A172 (cell line): Measurements from ENCODE around the gene URB1. TPM values are rescaled to one million over a fixed set of nuclear protein-coding genes. Genes with fewer than 3 reads are reported as not detected.
A peak's percentile ranks its signal among the peaks of the same experiment; 100 is the strongest.

Experiments
- DNase-seq: peaks from one replicate; pipeline ENCODE4 v3.0.0-alpha.2; 2015; ENCODE audit warnings: low spot score
- total RNA-seq: library from RNA; depleted of rRNA; stranded (reverse); fragments of >200 nt; shearing (Covaris generic); gene quantifications from 2 replicates; pipeline ENCODE4 v1.2.3, GENCODE V29; 2014

Gene URB1
- total RNA-seq, 1 experiment from 2014 or later, result 20.9 TPM

DNA sequence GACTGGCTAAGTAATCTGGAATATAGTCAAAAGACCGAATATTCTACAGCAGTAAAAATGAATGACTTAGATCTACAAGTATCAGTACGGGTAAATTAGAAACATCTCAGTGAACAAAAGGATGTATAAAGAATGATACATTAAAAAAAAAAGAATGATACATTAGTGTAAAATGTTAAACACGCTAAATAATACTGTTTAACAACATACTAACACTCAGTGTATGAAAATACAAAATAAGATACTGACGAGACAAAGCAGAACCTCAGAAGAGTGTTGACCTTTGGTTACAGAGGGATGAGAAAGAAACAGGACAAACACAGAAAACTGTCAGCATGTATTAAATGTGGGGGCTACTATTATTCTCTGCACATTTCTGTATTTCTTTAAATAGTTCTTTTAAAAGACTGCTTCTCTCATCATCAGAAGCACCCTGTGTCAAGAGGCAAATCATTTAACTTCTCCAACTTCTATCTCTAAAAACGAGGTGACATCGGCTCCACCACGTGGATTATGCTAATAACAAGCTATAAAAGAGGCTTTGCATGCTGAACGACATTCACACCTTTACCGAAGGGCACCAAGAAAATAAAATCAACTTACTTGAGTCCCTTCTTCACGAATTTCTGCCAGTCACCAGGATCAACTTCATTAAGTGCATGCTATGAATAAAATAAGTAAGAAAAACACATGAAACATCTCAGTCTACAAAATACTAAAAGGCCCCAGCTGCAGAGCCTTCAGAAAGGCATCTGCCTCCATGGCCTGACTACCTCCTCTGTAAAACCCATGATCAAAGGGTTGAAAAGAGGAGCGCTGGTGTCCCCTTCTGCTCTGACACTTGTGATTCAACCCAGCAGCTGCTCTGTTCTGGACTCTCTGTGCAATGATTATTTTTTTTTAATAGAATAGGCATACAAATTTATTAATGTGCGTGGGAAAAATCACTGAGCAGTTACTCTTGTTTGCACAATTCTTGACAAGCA lies 51.7 kb downstream of the URB1 start:
- DNase-seq, result no peak

DNA sequence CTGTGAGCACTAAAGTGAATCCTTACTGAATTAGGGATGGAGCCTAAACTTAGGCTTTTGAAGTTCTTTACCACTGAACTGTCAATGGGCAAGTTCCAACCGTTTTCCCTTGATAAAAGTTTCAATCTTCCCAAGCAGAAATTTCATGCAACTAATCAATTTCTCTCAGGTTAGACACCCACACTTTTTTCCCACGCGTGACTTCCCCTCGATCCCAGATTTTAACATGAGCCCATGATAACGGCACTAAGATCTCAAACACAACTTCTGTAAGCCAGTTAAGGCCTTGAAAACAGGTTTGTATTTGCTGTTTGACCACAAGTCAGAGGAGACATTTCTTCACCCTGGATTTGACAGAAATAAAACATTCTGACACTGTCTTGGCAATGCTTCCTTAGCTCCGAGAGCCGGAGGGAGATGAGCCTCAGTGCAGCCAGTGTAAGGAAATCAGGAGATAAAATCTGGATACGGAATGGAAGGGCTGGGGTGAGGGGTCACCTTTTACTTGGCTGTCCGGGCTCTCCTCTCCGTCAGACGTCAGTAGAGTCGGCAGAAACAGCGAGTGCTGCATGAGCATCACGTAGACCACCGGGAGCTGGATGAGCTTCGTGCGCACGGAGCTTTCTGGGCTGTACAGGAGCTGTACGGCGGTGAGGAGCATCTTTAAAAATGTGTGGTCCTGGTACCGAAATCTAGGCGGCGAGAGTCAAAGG lies 54.4 kb downstream of the URB1 start:
- no peak for DNase-seq

DNA sequence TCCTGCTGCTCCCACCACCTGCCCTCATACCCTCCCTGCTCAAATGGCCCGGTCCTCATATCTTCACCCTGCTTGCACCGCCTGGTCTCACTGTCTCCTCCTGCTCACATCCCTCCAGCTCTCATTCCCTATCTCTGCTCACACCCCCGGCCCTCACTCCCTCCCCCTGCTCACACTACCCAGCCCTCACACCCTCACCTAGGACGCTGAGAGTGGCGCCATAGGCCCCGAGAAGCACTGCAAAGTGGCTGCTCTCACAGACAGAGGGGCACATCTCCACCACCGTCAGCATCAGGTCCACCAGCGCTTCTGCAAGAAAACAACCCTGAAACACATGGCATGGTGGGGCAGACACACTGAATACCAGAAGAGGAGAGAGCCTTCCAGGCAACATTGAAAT lies 55.6 kb downstream of the URB1 start:
- DNase-seq, result no peak

DNA sequence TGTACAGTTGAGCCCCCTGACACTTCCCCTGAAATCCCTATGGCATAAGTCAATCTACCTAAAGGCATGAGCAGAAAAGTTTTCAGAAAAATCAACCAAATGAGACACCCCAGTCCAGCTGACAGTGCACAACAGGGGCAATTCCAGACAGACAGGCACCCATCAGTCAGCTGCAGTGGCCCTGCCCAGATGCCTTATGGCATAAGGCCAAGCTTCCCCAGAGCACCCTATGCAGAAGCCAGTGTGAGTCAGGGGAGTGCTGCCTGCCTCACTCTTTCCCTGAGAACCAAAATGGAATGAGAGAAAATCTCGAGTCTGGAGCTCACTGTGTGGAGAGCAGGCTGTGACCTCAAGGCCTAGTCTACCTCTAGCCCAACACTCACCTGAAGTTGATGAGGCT lies 56.1 kb downstream of the URB1 start:
- peak; percentile 47 for DNase-seq

DNA sequence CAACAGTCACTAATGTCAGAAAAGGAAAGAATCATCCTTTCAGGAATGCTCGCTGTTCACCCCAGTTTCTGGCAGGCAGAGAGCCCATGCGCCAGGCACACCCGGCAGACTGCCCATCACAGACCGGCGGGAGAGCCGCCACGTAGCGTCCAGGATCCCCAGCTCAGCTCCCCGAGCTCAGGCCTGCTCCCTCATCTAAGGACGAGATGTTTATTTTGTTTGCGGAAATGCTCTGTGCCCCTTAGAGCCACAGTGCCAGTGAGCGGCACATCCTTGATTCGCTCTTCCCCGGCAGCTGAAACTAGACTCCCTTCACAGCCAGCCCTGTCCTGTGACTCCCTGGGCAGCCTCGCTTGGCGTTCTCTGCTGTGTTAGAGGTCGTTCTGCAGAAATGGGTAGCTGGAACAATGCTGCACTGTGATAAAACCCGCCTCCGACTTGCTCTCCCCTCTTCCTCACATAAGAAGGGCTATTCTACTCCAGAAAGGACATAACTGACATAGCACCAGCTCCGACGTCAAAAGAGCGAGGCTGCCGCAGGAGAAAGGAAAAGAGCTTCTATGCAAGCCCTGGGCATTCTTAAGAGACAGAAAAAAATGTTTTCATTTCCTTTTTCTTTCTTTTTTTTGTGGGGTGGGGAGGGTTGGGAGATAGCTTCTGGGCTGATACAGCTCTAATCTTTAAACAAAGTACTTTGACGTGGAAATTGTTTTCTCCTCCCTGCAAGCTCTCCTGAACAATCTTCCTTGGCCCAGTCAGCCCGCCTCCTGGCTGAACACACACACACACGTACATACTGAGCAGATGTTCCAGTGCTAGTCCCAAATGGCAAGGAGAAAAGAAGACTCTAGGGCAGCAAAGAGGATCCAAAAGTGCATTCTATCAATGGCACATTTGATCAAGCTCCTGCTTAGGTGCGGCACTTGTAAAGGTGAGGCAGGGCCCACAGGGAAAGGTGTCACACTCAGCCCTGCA lies 56.9 kb downstream of the URB1 start:
- no peak for DNase-seq

DNA sequence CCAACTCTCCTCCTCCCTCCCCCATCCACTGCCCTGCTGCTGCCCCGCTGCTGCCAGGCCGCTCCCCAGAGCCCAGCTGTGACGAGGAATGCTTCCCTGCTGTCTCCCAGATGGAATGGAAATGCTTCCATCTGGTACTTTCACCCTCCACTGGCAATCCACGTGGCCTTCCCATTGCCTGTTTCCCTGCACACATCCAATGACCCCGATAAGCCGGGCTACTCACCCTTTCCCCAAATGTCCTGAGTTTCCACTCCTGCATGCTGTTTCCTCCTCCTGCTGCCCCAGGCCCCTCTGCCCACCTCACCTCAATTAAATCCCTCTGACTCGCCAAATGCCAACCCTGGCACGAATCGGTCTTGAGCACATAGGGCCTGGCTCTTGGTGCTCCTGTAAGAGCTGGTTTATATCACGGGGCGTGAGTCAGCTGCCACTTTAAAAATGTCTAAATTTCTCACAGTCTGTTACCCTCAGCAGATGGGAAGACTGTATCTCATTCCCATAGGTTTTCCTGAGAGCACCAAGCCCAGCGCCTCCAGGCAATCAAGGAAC lies 57.8 kb downstream of the URB1 start:
- no peak for DNase-seq

DNA sequence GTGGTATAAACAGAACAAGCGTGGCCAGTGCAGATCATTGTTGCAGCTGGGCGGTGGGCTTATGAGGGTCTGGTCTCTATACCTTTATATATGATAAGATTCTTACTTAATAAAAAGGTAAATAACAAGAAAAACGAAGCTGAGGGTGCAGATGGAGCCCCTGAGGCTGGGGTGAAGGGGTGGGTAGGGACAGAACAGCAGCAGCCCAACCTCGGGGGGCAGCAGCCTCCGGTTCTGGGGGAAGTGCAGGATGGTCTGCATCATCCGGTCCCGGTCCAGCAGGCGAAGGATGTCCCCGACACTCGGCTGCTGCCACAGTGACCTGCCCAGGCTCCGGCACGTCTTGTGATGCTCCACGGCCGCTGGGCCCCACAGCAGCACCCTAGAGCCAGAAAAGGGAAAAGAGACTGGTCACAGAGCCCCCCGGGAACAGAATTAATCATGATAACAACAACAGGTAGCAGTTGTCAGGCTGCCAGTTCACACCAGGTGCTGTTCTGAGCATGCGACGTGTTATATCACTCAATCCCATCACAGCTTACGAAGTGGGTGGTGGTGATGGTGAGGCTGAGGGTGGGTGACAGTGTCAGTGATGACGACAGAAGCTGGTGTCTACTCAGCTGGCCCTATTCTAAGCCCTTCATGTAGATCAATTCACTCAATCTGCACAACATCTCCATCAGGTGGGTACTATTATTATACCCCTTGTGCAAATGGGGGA lies 58.7 kb downstream of the URB1 start:
- DNase-seq, result no peak

DNA sequence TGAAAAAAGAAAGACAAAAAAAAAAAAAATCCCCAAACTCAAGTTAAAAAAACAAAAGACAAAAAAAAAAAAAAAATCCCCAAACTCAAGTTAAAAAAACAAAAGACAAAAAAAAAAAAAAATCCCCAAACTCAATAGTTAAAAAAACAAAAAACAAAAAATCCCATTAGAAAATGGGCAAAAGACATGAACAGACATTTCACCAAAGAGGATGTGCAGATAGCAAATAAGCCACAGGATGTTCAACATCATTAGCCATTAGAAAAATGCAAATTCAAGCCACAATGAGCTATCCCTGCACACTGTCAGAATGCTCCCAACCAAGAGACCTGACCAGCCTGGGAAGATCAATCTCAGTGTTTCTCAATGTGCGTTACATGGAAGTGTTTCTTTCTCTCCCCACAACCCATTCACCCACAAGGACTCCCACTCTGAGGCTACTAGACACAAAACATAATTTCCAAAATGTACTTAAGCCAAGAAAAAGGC lies 60.3 kb downstream of the URB1 start:
- DNase-seq, result no peak

DNA sequence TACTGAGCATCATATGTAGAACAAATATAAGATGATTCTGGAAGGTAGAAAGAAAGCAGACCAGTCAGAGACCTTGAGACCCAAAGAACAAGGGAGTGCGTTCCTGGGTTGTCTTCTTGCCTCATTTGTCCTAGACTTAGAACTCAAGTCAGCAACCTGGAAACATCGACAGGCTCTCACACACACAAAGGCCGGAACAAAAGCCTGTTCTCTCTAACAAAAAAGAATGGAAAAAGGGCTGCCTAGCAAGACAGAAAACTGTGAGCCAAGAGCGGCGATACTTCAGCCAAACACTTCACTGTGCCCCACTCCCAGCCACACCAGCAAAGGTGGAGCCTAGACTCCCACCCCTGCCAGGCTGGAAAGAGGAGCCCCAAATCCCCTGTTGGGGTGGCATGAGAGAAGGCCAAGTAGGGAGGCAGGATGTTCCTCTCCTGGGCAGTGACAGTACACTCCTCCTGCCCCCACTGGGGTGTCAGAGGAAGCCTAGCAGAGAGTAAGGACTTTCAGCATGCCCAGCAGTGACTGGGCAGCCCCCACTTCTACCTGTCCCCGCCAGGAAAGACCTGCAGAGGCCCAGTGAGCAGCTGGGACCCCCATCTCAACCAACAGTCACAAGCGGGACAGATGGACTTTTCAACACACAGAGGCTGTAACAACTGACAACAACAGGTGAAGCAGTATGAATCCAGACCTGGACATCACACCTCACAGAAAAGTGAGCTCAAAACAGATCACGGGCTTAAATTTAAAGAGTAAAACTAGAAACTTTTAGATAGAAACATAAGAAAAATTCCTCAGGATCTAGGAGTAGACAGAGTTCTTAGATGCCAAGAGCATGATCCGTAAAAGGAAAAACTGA lies 61.1 kb downstream of the URB1 start:
- no peak for DNase-seq

DNA sequence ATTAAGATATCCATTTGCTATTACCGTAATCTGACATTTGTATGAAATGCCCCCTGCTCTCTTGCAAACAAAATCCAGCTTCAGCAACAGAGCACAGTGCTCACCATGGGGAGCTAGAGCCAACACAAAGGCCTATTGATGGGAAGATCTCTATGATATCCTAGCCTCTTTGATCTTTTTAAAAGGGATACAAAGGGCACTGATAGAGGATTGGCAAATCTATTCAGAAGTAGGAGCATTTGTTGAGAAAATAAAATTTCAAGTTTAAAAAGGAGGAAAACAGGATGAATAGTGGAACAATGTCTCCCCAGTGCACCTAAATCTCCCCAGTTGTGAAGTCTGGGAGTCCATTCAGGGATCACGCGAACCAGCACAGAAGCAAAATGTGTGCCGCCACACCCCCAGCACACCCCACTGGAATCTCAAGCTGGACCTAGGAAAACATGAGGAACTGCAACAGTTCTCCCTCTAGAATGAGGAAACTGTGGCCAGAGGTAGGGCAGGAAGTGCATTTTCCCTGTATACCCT lies 62.0 kb downstream of the URB1 start:
- no peak for DNase-seq

DNA sequence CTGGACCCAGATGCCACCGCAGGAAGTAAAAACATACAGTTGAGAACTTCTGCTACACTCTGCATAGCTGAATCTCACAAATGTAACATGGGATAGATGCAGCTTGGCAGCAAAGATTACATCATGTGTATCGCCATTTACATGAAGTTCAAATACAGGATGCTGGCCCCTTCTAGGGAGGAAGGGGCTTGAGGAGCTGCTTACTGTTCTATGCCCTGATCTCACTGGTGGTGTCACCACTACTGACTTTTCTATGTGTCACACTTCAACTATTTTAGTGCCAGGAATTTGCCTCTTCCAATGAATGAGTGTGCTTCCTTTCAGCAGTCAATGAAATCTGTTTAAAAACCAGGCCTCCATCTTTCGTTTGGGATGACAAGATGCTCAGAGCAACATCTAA lies 63.0 kb downstream of the URB1 start:
- peak; percentile 66 for DNase-seq

DNA sequence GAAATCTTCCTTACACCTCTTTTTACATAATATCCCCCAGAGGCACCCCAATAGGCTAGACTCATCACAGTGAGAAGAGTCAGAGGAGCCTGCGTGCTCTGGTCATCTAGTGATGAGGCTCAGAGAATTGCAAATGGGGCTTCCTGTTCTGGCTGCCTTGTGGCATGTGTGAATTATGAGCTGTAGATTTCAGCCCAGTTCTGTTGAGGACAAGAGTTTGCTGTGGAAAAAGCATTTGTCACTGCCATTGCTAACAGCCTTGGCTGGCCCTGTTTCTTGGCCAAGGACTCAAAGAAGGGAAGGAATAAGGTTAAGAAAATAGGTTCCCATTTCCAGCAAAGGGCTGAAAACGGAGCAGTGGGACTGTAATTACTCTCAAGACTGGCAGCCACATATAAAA lies 63.5 kb downstream of the URB1 start:
- peak; percentile 63 for DNase-seq

DNA sequence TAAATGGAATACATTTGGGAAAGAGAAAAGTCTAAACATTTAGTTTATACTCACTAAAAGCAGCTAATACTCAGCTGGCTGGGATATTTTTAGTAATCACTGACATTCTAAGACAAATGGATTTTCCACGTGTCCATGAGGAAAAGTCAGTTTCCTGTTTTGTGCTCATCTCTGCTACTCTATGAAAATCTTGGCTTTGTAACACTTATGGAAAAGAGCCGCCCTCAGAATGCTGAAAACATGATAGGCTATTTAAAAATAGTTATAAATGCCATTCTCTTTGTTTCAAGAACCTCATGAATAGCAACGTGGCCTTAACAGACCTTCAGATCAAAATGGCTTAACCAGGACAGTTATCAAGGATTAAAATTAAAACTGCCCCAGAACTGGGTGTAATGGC lies 64.2 kb downstream of the URB1 start:
- peak; percentile 73 for DNase-seq

DNA sequence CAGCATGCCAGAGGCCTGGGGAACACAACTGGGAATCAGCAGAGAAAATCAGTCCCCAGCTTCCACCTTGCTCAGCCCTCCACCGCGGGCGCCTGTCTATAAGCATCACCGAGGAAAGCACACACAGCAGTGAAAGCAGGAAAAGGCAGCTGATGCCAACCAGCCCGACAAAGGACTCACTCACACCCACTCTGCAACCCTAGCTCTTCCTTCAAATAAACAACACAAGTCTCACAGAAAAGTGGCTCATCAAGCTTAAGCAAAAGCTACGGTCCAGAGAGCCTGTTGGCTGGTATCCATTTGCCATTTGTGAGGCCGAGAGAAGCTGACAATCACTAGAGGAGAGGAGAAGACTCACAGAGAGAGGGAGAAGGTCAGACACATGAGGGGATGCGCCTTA lies 67.1 kb downstream of the URB1 start:
- no peak for DNase-seq

DNA sequence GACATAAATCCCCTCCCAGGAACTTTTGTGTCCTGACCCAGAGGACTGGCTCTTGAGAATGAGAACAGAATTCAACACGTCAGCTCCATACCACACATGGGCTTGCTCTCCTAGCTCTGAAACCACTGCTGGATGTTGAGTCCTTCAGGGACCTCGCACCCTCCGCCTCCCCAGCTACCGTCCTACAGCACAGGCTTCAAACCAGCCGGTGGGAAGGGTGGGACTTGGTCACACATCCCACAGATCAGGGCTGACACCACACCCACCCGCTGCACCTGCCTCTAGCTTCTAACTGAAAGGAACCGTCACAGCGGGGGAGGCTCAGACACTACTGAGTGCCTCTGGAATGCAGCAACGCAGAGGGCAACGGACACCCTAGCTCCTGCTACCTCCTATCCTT lies 70.1 kb downstream of the URB1 start:
- no peak for DNase-seq

DNA sequence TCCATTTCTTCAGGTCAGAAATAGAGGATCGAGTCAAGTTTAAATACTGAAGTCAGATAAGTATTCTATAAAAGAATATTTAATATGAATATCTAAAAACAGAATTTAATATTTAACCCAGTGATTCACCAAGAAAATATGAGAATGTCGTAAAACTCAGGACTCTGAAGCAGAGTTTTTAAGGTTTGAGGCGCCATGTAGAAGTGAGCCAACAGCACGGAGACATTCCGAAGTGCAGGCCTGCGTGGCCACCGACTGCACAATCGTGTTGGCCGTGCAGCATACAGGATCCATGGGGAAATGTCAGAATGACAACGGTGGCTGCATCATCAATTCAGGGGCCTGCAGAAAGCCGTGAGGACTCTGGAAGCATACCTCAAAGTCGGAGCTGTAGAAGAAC lies 70.7 kb downstream of the URB1 start:
- no peak for DNase-seq

DNA sequence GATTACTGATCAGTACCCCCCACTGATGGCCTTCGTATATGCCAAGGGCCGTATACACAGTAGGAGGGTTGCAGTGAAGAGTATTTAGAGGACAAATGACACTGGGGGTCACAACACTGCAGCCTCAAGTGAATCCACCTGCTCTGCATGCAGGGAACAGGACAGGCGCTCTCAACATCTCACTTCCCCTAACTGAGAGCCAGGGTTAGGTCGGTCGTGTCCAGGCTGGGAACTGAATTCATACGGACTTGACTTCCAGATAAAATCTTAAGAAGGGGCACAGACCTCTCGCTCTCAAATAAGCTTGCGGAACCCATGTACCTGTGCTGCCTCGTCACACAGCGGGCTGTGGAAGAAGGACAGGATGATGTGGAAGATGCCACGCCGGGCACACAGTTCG lies 71.3 kb downstream of the URB1 start:
- no peak for DNase-seq

DNA sequence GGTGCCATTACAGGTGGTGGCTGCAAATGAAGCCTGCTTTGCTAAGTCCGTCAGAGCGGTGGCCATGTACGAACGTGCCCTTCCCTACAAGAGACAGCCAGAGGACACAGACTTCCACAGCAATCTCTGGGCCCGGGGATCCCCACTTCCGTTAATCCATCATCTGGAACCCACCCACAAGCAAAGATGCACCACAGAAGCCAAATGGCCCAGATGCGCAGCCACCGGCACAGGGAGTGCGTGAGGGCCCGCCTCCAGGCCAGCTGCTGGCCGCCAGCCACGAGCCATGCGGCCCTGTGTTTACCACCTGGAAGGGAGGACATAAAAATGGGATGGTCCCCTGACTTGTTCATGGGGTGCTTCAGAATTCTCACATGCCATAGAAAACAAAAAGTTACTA lies 72.1 kb downstream of the URB1 start:
- no peak for DNase-seq

DNA sequence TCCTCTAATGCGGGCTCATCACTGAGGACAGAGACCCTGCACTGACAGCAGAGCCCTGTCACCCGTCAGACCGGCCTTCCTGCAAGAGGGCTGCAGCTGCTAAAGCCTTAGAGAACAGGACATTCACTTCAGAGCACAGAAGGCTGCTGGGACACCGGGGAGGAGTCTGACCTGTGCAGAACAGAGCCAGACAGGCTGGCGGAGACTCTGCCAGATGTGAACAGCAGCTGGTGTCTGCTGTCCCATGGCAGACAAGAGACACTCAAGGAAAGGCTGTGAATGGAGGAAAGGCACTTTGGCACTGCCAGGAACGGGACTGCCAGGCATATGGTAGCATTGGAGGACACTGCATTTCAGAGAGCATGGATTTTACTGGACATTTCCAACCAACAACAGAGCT lies 72.8 kb downstream of the URB1 start:
- no peak for DNase-seq

DNA sequence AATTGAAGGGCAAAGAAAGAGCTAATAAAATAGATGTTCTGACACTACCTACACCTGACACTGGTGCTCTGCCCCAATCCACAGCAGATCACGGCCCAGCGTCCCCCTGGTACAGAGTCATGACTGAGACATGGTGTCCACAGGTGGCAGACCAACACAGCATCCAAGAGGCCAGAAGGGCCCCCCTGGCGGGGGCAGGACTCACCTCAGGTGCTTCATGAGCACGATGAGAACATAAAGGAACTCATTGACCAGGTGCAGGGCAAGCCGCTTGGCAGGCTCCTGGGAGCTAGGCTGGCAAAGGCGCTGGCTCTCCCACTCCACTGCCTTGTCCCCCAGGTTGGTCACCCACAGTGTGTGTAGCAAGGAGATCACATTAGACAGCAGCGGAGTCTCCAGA lies 73.8 kb downstream of the URB1 start:
- DNase-seq, result no peak
